PFSK-1 (cell line): ENCODE results near the gene RBM6. TPM values are rescaled to one million over a fixed set of nuclear protein-coding genes. Genes with fewer than 3 reads are reported as not detected.
A peak's percentile ranks its signal among the peaks of the same experiment; 100 is the strongest.

Experiments
- FOXP2 ChIP-seq: optimal IDR thresholded peaks from 2 replicates; pipeline ENCODE3; 2011; ENCODE audit warnings: borderline replicate concordance, control low read depth, inconsistent platforms; ENCODE audit not compliant: insufficient read depth; ENCODE audit errors: extremely low read length, extremely low read depth
- POLR2AphosphoS5 ChIP-seq: IDR thresholded peaks from 2 replicates; pipeline ENCODE4 v1.6.1; 2012; ENCODE audit warnings: low read depth, mild to moderate bottlenecking, control low read depth, low read length, moderate library complexity
- SIN3A ChIP-seq: IDR thresholded peaks from 2 replicates; pipeline ENCODE4 v1.6.1; 2012; ENCODE audit warnings: mild to moderate bottlenecking, low read length, moderate library complexity, borderline replicate concordance; ENCODE audit not compliant: insufficient read depth
- TAF1 ChIP-seq: IDR thresholded peaks from 2 replicates; pipeline ENCODE4 v1.6.1; 2012; ENCODE audit warnings: low read length, control low read depth, borderline replicate concordance; ENCODE audit not compliant: insufficient read depth
- polyA plus RNA-seq: library from polyadenylated mRNA; unstranded; fragments of >200 nt; gene quantifications from one replicate; pipeline ENCODE4 v1.2.1, GENCODE V29; 2012; ENCODE audit warnings: low read depth, missing spikeins; ENCODE audit not compliant: insufficient read length
- TF ChIP-seq, protein P1 (sequence below), 2 experiments: IDR thresholded peaks; 2 replicates each; pipeline versions ENCODE4 v1.6.1 to v1.8.0; 2011 to 2012; ENCODE audit warnings: low read depth in 2 of 2, low read length in 2 of 2, control low read depth in 1 of 2, inconsistent platforms in 1 of 2, mild to moderate bottlenecking in 1 of 2, moderate library complexity in 1 of 2; ENCODE audit not compliant: insufficient read depth in 1 of 2

Gene RBM6, protein sequence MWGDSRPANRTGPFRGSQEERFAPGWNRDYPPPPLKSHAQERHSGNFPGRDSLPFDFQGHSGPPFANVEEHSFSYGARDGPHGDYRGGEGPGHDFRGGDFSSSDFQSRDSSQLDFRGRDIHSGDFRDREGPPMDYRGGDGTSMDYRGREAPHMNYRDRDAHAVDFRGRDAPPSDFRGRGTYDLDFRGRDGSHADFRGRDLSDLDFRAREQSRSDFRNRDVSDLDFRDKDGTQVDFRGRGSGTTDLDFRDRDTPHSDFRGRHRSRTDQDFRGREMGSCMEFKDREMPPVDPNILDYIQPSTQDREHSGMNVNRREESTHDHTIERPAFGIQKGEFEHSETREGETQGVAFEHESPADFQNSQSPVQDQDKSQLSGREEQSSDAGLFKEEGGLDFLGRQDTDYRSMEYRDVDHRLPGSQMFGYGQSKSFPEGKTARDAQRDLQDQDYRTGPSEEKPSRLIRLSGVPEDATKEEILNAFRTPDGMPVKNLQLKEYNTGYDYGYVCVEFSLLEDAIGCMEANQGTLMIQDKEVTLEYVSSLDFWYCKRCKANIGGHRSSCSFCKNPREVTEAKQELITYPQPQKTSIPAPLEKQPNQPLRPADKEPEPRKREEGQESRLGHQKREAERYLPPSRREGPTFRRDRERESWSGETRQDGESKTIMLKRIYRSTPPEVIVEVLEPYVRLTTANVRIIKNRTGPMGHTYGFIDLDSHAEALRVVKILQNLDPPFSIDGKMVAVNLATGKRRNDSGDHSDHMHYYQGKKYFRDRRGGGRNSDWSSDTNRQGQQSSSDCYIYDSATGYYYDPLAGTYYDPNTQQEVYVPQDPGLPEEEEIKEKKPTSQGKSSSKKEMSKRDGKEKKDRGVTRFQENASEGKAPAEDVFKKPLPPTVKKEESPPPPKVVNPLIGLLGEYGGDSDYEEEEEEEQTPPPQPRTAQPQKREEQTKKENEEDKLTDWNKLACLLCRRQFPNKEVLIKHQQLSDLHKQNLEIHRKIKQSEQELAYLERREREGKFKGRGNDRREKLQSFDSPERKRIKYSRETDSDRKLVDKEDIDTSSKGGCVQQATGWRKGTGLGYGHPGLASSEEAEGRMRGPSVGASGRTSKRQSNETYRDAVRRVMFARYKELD
- polyA plus RNA-seq = 25.0 TPM

DNA sequence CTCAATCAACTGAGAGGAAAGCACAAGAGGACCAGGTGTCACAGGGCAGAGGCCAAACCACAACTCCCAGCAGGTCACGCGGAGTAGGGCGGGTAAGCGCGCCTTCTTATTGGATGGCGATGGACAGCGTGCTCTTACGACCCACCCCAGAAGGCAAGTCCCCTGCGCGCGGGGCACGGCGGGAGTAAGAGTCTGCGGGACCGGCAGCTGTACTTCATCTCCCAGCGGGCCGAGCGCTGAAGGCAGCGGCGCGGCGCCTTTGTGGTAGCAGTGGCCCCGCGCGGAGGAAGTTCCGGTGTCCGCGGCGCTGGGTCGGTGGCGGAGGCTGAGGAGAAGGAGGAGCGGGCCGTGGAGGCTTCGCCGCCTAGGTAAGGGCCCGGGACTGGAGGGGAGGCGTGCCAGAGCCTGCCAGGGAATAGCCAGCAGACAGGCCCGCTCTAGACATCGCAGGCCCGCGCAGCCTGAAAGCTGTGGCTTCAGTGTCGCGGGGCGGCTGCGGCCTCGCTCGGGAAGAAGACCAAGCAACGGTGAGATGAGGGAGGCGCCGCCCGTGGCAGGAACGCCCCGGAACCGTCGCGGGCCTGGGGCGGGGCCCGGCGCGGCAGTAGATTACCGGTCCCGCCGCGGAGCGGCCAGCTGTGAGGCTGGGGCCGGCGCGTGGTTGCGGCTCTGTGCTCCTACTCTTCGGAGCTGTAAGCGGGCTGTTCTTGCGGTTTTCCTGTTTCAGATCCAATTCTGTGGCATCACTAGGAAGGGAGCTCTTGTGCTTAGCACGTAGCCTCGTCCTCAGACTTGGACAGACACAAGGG is at the start of gene RBM6:
RBM6 (plus strand) TSS at position 293 of the 809 bp plus-strand sequence. CDS start 22,492 bp downstream, outside the sequence.
- peak; percentile 85 for TF ChIP-seq POLR2AphosphoS5
- TF ChIP-seq SIN3A = peak; percentile 63; the same call in 1 of the 2 replicates
- TF ChIP-seq, protein P1, sequence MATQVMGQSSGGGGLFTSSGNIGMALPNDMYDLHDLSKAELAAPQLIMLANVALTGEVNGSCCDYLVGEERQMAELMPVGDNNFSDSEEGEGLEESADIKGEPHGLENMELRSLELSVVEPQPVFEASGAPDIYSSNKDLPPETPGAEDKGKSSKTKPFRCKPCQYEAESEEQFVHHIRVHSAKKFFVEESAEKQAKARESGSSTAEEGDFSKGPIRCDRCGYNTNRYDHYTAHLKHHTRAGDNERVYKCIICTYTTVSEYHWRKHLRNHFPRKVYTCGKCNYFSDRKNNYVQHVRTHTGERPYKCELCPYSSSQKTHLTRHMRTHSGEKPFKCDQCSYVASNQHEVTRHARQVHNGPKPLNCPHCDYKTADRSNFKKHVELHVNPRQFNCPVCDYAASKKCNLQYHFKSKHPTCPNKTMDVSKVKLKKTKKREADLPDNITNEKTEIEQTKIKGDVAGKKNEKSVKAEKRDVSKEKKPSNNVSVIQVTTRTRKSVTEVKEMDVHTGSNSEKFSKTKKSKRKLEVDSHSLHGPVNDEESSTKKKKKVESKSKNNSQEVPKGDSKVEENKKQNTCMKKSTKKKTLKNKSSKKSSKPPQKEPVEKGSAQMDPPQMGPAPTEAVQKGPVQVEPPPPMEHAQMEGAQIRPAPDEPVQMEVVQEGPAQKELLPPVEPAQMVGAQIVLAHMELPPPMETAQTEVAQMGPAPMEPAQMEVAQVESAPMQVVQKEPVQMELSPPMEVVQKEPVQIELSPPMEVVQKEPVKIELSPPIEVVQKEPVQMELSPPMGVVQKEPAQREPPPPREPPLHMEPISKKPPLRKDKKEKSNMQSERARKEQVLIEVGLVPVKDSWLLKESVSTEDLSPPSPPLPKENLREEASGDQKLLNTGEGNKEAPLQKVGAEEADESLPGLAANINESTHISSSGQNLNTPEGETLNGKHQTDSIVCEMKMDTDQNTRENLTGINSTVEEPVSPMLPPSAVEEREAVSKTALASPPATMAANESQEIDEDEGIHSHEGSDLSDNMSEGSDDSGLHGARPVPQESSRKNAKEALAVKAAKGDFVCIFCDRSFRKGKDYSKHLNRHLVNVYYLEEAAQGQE (IDR thresholded peaks at IDR 0.05; ENCODE audit: insufficient read depth in 1 of 2, low read depth in 2 of 2, low read length in 2 of 2) = no peak
- TF ChIP-seq FOXP2 = peak; percentile 64
- TF ChIP-seq TAF1 = peak; percentile 47; the same call in 1 of the 2 replicates

DNA sequence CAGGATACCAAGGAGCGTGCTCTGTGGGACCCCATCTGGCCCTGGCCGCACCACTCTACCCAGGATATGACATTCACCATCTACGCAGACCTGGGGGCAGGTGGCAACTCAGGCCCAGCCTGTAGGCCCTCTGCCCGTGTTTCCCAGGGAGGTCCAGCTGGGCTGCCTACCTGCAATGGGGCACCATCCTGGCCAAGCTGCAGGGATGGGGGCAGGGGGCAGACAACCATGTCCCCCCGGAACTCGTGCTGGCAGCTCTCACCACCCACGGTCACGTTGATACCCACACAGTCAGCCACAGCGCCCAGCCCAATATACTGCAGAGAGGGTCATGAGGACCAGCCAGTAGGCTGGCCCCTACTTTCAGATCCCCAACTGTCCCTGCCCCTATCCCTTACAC is 44.2 kb upstream of the RBM6 start:
- TF ChIP-seq FOXP2 (no peak), TAF1 (no peak), SIN3A (no peak), POLR2AphosphoS5 (no peak)
- TF ChIP-seq, protein P1 (IDR thresholded peaks at IDR 0.05; ENCODE audit: insufficient read depth in 1 of 2, low read depth in 2 of 2, low read length in 2 of 2) = no peak

DNA sequence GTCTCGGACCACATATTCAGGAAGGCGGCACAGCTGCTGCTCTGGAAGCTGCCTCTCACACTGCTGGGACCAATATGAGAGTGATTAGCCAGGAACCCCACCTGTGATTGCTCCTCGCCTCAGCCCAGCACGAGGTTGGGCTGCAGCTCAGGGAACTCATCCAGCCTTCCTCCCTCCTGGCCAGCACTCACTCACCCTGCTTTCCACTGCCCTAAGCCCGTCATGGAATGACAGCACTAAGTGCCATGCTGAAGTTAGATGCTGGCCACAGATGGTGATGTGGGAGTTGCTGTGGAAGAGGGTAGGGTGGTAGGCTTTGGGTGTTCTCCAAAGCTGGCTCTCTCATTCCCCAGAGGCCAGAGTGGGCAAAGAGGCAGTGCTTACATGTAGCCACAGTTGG is 43.6 kb upstream of the RBM6 start:
- no peak for TF ChIP-seq SIN3A
- no peak for TF ChIP-seq POLR2AphosphoS5
- no peak for TF ChIP-seq FOXP2
- TF ChIP-seq TAF1 = no peak
- TF ChIP-seq, protein P1 (IDR thresholded peaks at IDR 0.05; ENCODE audit: insufficient read depth in 1 of 2, low read depth in 2 of 2, low read length in 2 of 2) = no peak

DNA sequence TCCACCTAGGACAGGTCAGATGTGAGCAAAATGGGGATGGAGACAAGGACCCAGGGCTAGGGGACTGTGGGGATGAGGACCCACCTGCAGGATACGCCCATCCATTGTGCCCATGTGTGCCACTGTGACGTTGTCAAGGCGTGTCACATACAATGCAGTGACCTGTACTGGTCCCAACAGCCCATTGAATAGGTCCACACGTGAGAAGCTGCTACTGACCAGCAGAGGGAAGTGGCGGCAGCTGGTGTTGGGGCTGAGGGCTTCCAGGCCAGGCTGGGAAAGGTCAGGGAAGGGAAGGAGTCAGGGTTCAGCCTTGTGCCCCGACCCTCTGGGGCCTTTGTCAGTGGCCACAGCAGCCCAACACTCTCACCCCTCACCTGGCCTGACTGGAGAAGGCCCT is 41.0 kb upstream of the RBM6 start:
- no peak for TF ChIP-seq FOXP2
